Neural progenitor cell (in vitro differentiated cells): ENCODE results near the gene INO80C. TPM values are rescaled to one million over a fixed set of nuclear protein-coding genes. Genes with fewer than 3 reads are reported as not detected.

Source experiments
- DNase-seq: peaks from one replicate; pipeline ENCODE4 v3.0.0-alpha.2; 2016; ENCODE audit warnings: low spot score
- H2AFZ ChIP-seq: fragments of 200-600 bp; sonication (generic); replicated peaks from 2 replicates; pipeline ENCODE4 v1.6.1; 2016; ENCODE audit warnings: antibody characterized with exemption
- H3F3A ChIP-seq: fragments of 200-600 bp; sonication (generic); 2 replicates; pipeline ENCODE4 v1.6.1; 2016; ENCODE audit warnings: antibody characterized with exemption, low read depth
- H3K27ac ChIP-seq: fragments of 200-600 bp; sonication (generic); 2 replicates; pipeline ENCODE4 v1.5.1; 2016; ENCODE audit warnings: mild to moderate bottlenecking
- H3K27me3 ChIP-seq: fragments of 200-600 bp; sonication (generic); 2 replicates; pipeline ENCODE4 v1.6.1; 2016; ENCODE audit warnings: mild to moderate bottlenecking, moderate library complexity
- H3K36me3 ChIP-seq: fragments of 200-600 bp; sonication (generic); 2 replicates; pipeline ENCODE4 v1.5.1; 2016
- H3K4me1 ChIP-seq: fragments of 200-600 bp; sonication (generic); 2 replicates; pipeline ENCODE4 v1.6.1; 2016; ENCODE audit warnings: mixed run types
- H3K4me2 ChIP-seq: fragments of 200-600 bp; sonication (generic); 2 replicates; pipeline ENCODE4 v1.6.1; 2016
- H3K4me3 ChIP-seq: fragments of 200-600 bp; sonication (generic); 2 replicates; pipeline ENCODE4 v1.5.1; 2016
- H3K79me2 ChIP-seq: fragments of 200-600 bp; sonication (generic); 2 replicates; pipeline ENCODE4 v1.6.1; 2016; ENCODE audit warnings: low read depth
- H3K9ac ChIP-seq: fragments of 200-600 bp; sonication (generic); 2 replicates; pipeline ENCODE4 v1.6.1; 2016
- H3K9me3 ChIP-seq: fragments of 200-600 bp; sonication (generic); 2 replicates; pipeline ENCODE4 v1.5.1; 2016; ENCODE audit warnings: low read depth
- H4K20me1 ChIP-seq: fragments of 200-600 bp; sonication (generic); 2 replicates; pipeline ENCODE4 v1.6.1; 2016; ENCODE audit warnings: low read depth
- H3K27ac Mint-ChIP-seq: 3 replicates; pipeline ENCODE4 v1.8.0; 2021; ENCODE audit warnings: mixed read lengths
- H3K27me3 Mint-ChIP-seq: 2 replicates; pipeline ENCODE4 v1.8.0; 2022; ENCODE audit warnings: low read depth, mild to moderate bottlenecking, inconsistent platforms, moderate library complexity, mixed read lengths; ENCODE audit not compliant: insufficient read depth
- H3K36me3 Mint-ChIP-seq: 3 replicates; pipeline ENCODE4 v1.8.0; 2021; ENCODE audit warnings: mixed read lengths
- H3K4me1 Mint-ChIP-seq: 3 replicates; pipeline ENCODE4 v1.8.0; 2021; ENCODE audit warnings: mixed read lengths
- H3K4me3 Mint-ChIP-seq: 3 replicates; pipeline ENCODE4 v1.8.0; 2021; ENCODE audit warnings: mild to moderate bottlenecking, moderate library complexity, mixed read lengths
- H3K9me3 Mint-ChIP-seq: 3 replicates; pipeline ENCODE4 v1.8.0; 2020; ENCODE audit warnings: mixed read lengths
- EZH2 ChIP-seq: fragments of 200-600 bp; sonication (generic); IDR thresholded peaks from 2 replicates; pipeline ENCODE4 v1.6.1; 2017; ENCODE audit warnings: antibody characterized with exemption, mild to moderate bottlenecking, moderate library complexity
- EZH2phosphoT487 ChIP-seq: fragments of 200-600 bp; sonication (generic); IDR thresholded peaks from 2 replicates; pipeline ENCODE4 v1.6.1; 2017; ENCODE audit warnings: antibody characterized with exemption
- total RNA-seq: library from RNA; depleted of rRNA; stranded (reverse); fragments of >200 nt; gene quantifications from 2 replicates; pipeline ENCODE4 v1.2.3, GENCODE V29; 2015; ENCODE audit warnings: low replicate concordance
- TF ChIP-seq, protein P1 (sequence below): fragments of 200-600 bp; sonication (generic); IDR thresholded peaks from 2 replicates; pipeline ENCODE4 v1.5.1; 2017; ENCODE audit warnings: antibody characterized with exemption, mild to moderate bottlenecking

The INO80C gene
- total RNA-seq, 1 donor from 2014 or later = 13.2 TPM

DNA sequence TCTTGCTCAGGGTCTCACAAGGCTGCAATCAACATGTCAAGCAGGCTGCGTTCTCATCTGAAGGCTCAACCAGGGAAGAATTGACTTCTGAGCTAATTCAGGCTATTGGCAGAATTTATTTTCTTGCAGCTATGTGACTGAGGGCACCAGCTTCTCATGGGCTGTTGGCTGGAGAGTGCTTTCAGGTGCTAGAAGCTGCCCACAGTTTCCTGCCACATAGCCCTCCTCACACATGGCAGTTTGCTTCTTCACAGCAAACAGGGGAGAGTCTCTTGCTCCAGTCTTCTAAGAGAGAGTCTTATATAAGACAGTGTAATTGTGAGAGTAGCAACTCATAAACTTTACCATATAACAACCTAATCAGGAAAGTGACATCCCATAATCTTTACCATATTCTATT lies 37.5 kb upstream of the INO80C start:
- no peak overlapping the region for H3K4me3 Mint-ChIP-seq
- no peaks in the 10 kb centered on the region for H3K4me1 Mint-ChIP-seq
- H3F3A ChIP-seq = no peaks in the 10 kb centered on the region
- TF ChIP-seq, protein P1, sequence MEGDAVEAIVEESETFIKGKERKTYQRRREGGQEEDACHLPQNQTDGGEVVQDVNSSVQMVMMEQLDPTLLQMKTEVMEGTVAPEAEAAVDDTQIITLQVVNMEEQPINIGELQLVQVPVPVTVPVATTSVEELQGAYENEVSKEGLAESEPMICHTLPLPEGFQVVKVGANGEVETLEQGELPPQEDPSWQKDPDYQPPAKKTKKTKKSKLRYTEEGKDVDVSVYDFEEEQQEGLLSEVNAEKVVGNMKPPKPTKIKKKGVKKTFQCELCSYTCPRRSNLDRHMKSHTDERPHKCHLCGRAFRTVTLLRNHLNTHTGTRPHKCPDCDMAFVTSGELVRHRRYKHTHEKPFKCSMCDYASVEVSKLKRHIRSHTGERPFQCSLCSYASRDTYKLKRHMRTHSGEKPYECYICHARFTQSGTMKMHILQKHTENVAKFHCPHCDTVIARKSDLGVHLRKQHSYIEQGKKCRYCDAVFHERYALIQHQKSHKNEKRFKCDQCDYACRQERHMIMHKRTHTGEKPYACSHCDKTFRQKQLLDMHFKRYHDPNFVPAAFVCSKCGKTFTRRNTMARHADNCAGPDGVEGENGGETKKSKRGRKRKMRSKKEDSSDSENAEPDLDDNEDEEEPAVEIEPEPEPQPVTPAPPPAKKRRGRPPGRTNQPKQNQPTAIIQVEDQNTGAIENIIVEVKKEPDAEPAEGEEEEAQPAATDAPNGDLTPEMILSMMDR = no peak
- no peak for TF ChIP-seq EZH2phosphoT487
- no peak for TF ChIP-seq EZH2
- H3K27me3 ChIP-seq = no peaks in the 10 kb centered on the region
- H3K36me3 ChIP-seq = no peaks in the 10 kb centered on the region
- H4K20me1 ChIP-seq = no peaks in the 10 kb centered on the region
- H3K79me2 ChIP-seq = no peaks in the 10 kb centered on the region
- DNase-seq = no peak
- no peak overlapping the region for H3K27ac ChIP-seq
- H3K9me3 ChIP-seq = no peaks in the 10 kb centered on the region
- H3K9me3 Mint-ChIP-seq = peaks cover 22% of the 10 kb centered on the region
- H3K27me3 Mint-ChIP-seq = no peaks in the 10 kb centered on the region
- H3K4me3 ChIP-seq = no peak overlapping the region
- no peaks in the 10 kb centered on the region for H3K36me3 Mint-ChIP-seq
- no peak overlapping the region for H3K4me2 ChIP-seq
- no peak overlapping the region for H3K9ac ChIP-seq
- no peak overlapping the region for H3K27ac Mint-ChIP-seq
- no peaks in the 10 kb centered on the region for H3K4me1 ChIP-seq
- H2AFZ ChIP-seq = no peak overlapping the region

DNA sequence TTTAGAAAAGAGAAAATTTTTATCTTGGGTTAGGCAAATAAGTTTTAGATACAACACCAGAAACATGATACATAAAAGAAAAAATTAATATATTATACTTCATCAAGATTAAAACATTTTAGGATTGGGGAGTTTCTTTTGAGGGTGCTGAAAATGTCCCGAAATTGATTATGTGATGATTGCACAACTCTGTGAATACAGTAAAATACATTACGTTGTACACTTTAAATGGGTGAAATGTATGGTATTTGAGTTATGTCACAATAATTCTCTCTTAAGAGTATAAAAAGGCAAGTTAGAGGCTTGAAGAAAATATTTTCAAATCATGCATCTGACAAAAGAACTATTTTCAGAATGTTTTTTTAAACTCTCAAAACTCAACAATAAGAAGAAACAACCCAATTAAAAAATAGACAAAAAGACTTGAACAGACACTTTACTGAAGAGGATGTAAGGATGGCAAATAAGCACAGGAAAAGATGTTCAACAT lies 36.2 kb upstream of the INO80C start:
- no peaks in the 10 kb centered on the region for H3K27me3 ChIP-seq
- TF ChIP-seq, protein P1 = no peak
- TF ChIP-seq EZH2 (no peak), EZH2phosphoT487 (no peak)
- Mint-ChIP-seq H3K9me3 (peaks cover 24% of the 10 kb centered on the region), H3K4me3 (no peak overlapping the region), H3K27ac (no peak overlapping the region), H3K27me3 (peaks cover under 1% of the 10 kb centered on the region), H3K4me1 (no peaks in the 10 kb centered on the region), H3K36me3 (no peaks in the 10 kb centered on the region)
- no peak for DNase-seq
- no peak overlapping the region for H3K4me2 ChIP-seq
- no peaks in the 10 kb centered on the region for H4K20me1 ChIP-seq
- no peak overlapping the region for H2AFZ ChIP-seq
- H3K36me3 ChIP-seq = no peaks in the 10 kb centered on the region
- no peak overlapping the region for H3K27ac ChIP-seq
- no peaks in the 10 kb centered on the region for H3K79me2 ChIP-seq
- H3K9ac ChIP-seq = no peak overlapping the region
- no peaks in the 10 kb centered on the region for H3F3A ChIP-seq
- no peaks in the 10 kb centered on the region for H3K9me3 ChIP-seq
- H3K4me1 ChIP-seq = no peaks in the 10 kb centered on the region
- H3K4me3 ChIP-seq = no peak overlapping the region

DNA sequence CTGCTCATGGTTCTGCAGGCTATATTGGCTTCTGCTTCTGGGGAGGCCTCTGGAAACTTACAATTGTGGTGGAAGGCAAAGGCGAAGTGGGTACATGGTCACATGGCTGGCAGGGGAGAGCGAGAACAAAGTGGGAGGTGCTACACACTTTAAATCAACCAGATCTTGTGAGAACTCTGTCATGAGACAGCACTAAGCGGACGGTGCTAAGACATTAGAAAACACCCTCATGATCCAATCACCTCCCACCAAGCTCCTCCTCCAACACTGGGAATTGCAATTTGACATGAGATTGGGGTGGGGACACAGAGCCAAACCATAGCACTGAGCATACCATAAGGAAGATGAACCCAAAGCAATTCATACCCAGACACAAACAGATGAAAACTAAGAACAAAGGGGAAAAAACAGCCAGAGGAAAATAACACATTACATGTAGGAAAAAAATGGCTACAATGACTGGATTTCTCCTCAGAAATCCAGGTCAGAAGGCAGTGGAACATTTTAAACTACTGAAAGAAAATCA lies 31.1 kb upstream of the INO80C start:
- Histone ChIP-seq H2AFZ (peak overlapping the region; percentile 36), H3K4me2 (no peak overlapping the region), H3K9me3 (no peaks in the 10 kb centered on the region), H3K27me3 (no peaks in the 10 kb centered on the region), H3K4me3 (no peak overlapping the region), H3F3A (no peaks in the 10 kb centered on the region), H3K4me1 (peaks cover 9% of the 10 kb centered on the region), H3K9ac (no peak overlapping the region), H4K20me1 (no peaks in the 10 kb centered on the region), H3K27ac (no peak overlapping the region), H3K79me2 (no peaks in the 10 kb centered on the region), H3K36me3 (no peaks in the 10 kb centered on the region)
- H3K4me1 Mint-ChIP-seq = peaks cover 29% of the 10 kb centered on the region
- peaks cover 26% of the 10 kb centered on the region for H3K9me3 Mint-ChIP-seq
- no peak overlapping the region for H3K4me3 Mint-ChIP-seq
- no peaks in the 10 kb centered on the region for H3K36me3 Mint-ChIP-seq
- TF ChIP-seq EZH2 (no peak), EZH2phosphoT487 (no peak)
- TF ChIP-seq, protein P1 = no peak
- peaks cover 2% of the 10 kb centered on the region for H3K27me3 Mint-ChIP-seq
- no peak for DNase-seq
- no peak overlapping the region for H3K27ac Mint-ChIP-seq
